ENCODE results near the gene RCVRN.
"Not testable (repeated sequence)": the region's sequence is repeated elsewhere in the genome, so short reads cannot be mapped to it uniquely, and the experiment has no call there.

Gene RCVRN

DNA sequence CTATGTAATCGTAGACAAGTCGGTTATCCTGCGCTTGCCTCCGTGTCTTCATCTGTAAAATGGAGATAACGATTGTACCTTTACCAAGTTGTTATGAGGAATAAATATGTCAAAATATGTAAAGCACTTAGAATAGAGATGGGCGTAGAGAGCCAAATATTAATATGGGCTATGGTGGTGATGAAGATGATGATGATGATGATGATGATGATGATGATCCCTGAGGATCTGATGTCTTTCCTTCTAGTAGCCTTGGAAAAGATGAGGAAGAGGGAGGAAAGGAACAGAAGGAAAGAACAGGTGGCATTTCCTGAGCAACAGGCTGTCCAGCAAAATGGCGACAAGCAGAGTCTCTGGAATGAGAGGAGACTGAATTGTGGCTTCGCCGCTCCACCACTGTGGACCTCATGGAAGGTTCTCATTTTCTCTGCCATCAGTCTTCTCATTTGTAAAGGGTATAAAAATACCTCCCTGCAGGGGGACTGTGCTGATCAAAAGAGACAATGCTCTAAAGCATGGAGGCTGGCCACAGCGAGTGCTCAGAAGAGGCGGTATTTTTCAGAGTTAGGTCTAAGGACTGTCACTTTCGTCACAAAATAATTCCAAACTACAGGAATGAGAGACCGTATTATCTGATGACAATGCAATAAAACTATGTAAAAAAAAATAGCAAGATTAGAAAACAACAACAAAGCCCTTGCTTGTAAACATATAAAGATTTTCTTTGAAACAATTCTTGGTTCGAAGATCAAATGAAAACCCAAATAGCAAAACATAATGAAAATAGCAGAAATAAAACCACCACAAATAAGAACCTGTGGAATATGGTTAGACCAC lies 17.2 kb upstream of the RCVRN start:
- H3K79me2 ChIP-seq (ENCODE audit: insufficient read depth, low read length), result no peaks in the 10 kb centered on the region
- no peak overlapping the region for H3K27ac ChIP-seq (ENCODE audit: low read length)
- H2AFZ ChIP-seq (ENCODE audit: low read depth, low read length), result no peak overlapping the region
- H3K4me1 ChIP-seq (ENCODE audit: insufficient read depth, low read length), result no peaks in the 10 kb centered on the region
- H3K9ac ChIP-seq (ENCODE audit: low read depth, low read length), result no peak overlapping the region
- peaks cover 8% of the 10 kb centered on the region; the same call in 1 of the 2 replicates for H4K20me1 ChIP-seq (ENCODE audit: insufficient read depth, low read length)
- DNase-seq (no peak), ATAC-seq (ENCODE audit: insufficient read depth, low read depth) (no peak)
- no peak overlapping the region for H3K4me3 ChIP-seq (ENCODE audit: low read depth in 1 of 2, low read length in 2 of 2)
- TF ChIP-seq, protein P1, sequence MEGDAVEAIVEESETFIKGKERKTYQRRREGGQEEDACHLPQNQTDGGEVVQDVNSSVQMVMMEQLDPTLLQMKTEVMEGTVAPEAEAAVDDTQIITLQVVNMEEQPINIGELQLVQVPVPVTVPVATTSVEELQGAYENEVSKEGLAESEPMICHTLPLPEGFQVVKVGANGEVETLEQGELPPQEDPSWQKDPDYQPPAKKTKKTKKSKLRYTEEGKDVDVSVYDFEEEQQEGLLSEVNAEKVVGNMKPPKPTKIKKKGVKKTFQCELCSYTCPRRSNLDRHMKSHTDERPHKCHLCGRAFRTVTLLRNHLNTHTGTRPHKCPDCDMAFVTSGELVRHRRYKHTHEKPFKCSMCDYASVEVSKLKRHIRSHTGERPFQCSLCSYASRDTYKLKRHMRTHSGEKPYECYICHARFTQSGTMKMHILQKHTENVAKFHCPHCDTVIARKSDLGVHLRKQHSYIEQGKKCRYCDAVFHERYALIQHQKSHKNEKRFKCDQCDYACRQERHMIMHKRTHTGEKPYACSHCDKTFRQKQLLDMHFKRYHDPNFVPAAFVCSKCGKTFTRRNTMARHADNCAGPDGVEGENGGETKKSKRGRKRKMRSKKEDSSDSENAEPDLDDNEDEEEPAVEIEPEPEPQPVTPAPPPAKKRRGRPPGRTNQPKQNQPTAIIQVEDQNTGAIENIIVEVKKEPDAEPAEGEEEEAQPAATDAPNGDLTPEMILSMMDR (IDR thresholded peaks at IDR 0.05; ENCODE audit: borderline replicate concordance, extremely low read depth, low read length, poor library complexity, severe bottlenecking), result no peak
- no peak for TF ChIP-seq EZH2 (IDR thresholded peaks at IDR 0.05; ENCODE audit: borderline replicate concordance, low read depth, low read length, severe bottlenecking)
- H3K36me3 ChIP-seq (ENCODE audit: insufficient read depth, low read length), result peaks cover 18% of the 10 kb centered on the region
- H3K9me3 ChIP-seq (ENCODE audit: insufficient read depth, low read length, severe bottlenecking), result no peaks in the 10 kb centered on the region
- H3K4me2 ChIP-seq (ENCODE audit: insufficient read depth, low read length), result no peak overlapping the region
- H3K27me3 ChIP-seq (ENCODE audit: insufficient read depth, low read length, poor library complexity), result no peaks in the 10 kb centered on the region

DNA sequence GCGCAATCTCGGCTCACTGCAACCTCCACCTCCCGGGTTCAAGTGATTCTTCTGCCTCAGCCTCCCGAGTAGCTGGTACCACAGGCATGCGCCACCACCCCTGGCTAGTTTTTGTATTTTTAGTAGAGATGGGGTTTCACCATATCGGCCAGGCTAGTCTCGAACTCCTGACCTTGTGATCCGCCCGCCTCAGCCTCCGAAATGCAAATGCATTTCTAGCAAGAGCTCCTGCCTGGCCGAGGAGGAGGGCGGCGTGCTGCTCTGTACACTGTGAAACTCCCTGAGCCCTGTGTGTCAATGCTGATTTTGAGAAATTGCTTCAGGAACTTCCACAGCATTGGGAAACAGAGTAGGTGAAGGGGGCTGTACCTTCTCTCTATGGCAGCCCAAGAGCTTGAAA lies 16.1 kb upstream of the RCVRN start:
- not testable (repeated sequence) for H4K20me1 ChIP-seq (ENCODE audit: insufficient read depth, low read length); ATAC-seq (ENCODE audit: insufficient read depth, low read depth); H2AFZ ChIP-seq (ENCODE audit: low read depth, low read length); H3K4me1 ChIP-seq (ENCODE audit: insufficient read depth, low read length); DNase-seq; H3K9ac ChIP-seq (ENCODE audit: low read depth, low read length); H3K79me2 ChIP-seq (ENCODE audit: insufficient read depth, low read length); H3K4me3 ChIP-seq (ENCODE audit: low read depth in 1 of 2, low read length in 2 of 2); H3K4me2 ChIP-seq (ENCODE audit: insufficient read depth, low read length); H3K9me3 ChIP-seq (ENCODE audit: insufficient read depth, low read length, severe bottlenecking); H3K27me3 ChIP-seq (ENCODE audit: insufficient read depth, low read length, poor library complexity); H3K27ac ChIP-seq (ENCODE audit: low read length)
- H3K36me3 ChIP-seq (ENCODE audit: insufficient read depth, low read length), result peaks cover 19% of the 10 kb centered on the region

DNA sequence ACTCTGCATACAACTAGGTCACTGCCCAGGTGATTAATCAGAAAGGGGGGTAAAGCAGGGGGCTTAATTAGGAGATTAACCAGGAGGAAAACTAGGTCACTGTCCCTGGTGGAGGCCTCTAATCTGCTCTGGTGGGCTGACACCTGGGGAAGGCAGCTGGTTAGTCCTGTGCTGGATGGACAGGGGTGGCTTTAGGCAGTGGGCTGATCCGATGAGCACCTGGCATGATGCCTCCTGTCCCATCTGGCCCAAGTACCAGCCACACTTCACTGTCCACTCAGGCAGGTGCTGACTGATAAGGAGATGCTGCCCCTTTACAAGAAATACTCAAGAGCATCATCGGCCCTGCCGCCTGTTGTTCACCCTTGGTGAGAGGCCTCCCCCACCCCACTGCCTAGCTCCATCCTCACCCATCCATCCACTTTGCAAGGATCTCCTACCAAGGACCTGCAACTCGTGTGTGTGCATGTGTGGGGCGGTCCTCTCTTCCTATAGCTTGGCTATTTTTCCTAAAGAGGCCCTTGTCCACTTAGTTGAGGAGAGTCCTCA lies 13.8 kb upstream of the RCVRN start:
- Histone ChIP-seq H3K4me1 (ENCODE audit: insufficient read depth, low read length) (no peaks in the 10 kb centered on the region), H3K4me2 (ENCODE audit: insufficient read depth, low read length) (no peak overlapping the region), H3K27ac (ENCODE audit: low read length) (no peak overlapping the region), H3K9me3 (ENCODE audit: insufficient read depth, low read length, severe bottlenecking) (no peaks in the 10 kb centered on the region), H3K9ac (ENCODE audit: low read depth, low read length) (no peak overlapping the region), H3K79me2 (ENCODE audit: insufficient read depth, low read length) (no peaks in the 10 kb centered on the region), H3K27me3 (ENCODE audit: insufficient read depth, low read length, poor library complexity) (no peaks in the 10 kb centered on the region), H2AFZ (ENCODE audit: low read depth, low read length) (no peak overlapping the region), H3K4me3 (ENCODE audit: low read depth in 1 of 2, low read length in 2 of 2) (no peak overlapping the region), H3K36me3 (ENCODE audit: insufficient read depth, low read length) (peaks cover 13% of the 10 kb centered on the region; the same call in 1 of the 2 replicates), H4K20me1 (ENCODE audit: insufficient read depth, low read length) (no peaks in the 10 kb centered on the region)
- DNase-seq (no peak), ATAC-seq (ENCODE audit: insufficient read depth, low read depth) (no peak)
- TF ChIP-seq EZH2 (IDR thresholded peaks at IDR 0.05; ENCODE audit: borderline replicate concordance, low read depth, low read length, severe bottlenecking), result no peak
- TF ChIP-seq, protein P1 (IDR thresholded peaks at IDR 0.05; ENCODE audit: borderline replicate concordance, extremely low read depth, low read length, poor library complexity, severe bottlenecking), result no peak

DNA sequence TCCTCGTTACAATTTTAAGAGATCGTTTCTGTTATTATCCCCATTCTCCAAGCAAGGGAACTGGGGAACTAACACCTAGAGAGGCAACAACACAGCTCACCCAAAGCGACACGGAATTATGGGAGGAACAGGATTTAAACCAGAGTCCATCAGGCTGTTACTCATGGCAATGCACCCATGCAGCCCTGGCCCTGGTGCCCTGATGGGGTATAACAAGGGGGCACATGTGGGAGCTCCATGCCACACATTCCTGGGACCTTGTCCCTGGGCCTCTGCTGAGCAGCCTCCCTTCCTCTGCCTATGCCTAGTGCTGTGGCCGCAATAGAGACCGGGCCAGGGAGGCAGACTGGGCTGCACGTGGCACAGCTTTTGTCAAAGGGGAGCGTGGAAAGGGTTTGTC lies 13.3 kb upstream of the RCVRN start:
- Histone ChIP-seq H3K36me3 (ENCODE audit: insufficient read depth, low read length) (peaks cover 13% of the 10 kb centered on the region; the same call in 1 of the 2 replicates), H3K4me2 (ENCODE audit: insufficient read depth, low read length) (no peak overlapping the region), H2AFZ (ENCODE audit: low read depth, low read length) (no peak overlapping the region), H3K9me3 (ENCODE audit: insufficient read depth, low read length, severe bottlenecking) (no peaks in the 10 kb centered on the region), H3K4me3 (ENCODE audit: low read depth in 1 of 2, low read length in 2 of 2) (no peak overlapping the region), H3K27me3 (ENCODE audit: insufficient read depth, low read length, poor library complexity) (no peaks in the 10 kb centered on the region), H3K4me1 (ENCODE audit: insufficient read depth, low read length) (no peaks in the 10 kb centered on the region), H4K20me1 (ENCODE audit: insufficient read depth, low read length) (no peaks in the 10 kb centered on the region), H3K79me2 (ENCODE audit: insufficient read depth, low read length) (no peaks in the 10 kb centered on the region), H3K27ac (ENCODE audit: low read length) (no peak overlapping the region), H3K9ac (ENCODE audit: low read depth, low read length) (no peak overlapping the region)
- ATAC-seq (ENCODE audit: insufficient read depth, low read depth) (no peak), DNase-seq (no peak)
- TF ChIP-seq, protein P1 (IDR thresholded peaks at IDR 0.05; ENCODE audit: borderline replicate concordance, extremely low read depth, low read length, poor library complexity, severe bottlenecking), result no peak
- TF ChIP-seq EZH2 (IDR thresholded peaks at IDR 0.05; ENCODE audit: borderline replicate concordance, low read depth, low read length, severe bottlenecking), result no peak
